ENCODE data around the gene CDH23. TPM values are rescaled to one million over a fixed set of nuclear protein-coding genes. Genes with fewer than 3 reads are reported as not detected.

CDH23 gene
- total RNA-seq, 1 experiment from 2014 or later, result 7.8 TPM

- H3K79me2 ChIP-seq (ENCODE audit: low read depth), result no peaks in the 10 kb centered on the region
- H3K4me1 ChIP-seq (replicated peaks; ENCODE audit: insufficient read depth), result no peaks in the 10 kb centered on the region
- TF ChIP-seq CTCF (conservative IDR thresholded peaks at IDR 0.05) (no peak), EZH2 (IDR thresholded peaks at IDR 0.05; ENCODE audit: low read depth) (no peak)
- no peaks in the 10 kb centered on the region for H4K20me1 ChIP-seq (ENCODE audit: insufficient read depth)
- H3K9me2 ChIP-seq (ENCODE audit: insufficient read depth), result no peaks in the 10 kb centered on the region
- no peaks in the 10 kb centered on the region for H3K9me3 ChIP-seq (ENCODE audit: insufficient read depth, low read depth)
- DNase-seq, result no peak
- ChIA-PET CTCF (interaction anchor here (0.7 kb wide), 1 partner anchor 15 kb away, joined by 3 read pairs; no protein-coding TSS in a partner anchor), POLR2A (ENCODE audit: unreplicated experiment) (no interaction called here)
- no peak overlapping the region for H3K4me2 ChIP-seq
- no TSS peak for BruUV-seq (replicated peaks)
- no peak overlapping the region for H2AFZ ChIP-seq
- intact Hi-C loops (cut with micrococcal nuclease; ENCODE audit: unreplicated experiment), result no loop called here
- H3F3A ChIP-seq (ENCODE audit: insufficient read depth, low read depth), result no peaks in the 10 kb centered on the region
- no peak overlapping the region for H3K27ac ChIP-seq
- H3K36me3 ChIP-seq (ENCODE audit: low read depth), result no peaks in the 10 kb centered on the region
- no peak overlapping the region for H3K4me3 ChIP-seq
- no peaks in the 10 kb centered on the region for H3K27me3 ChIP-seq (ENCODE audit: insufficient read depth, low read depth)
These were observed 183.7 kb downstream of the CDH23 start for GRCh38 chr10:71580415-71580814.

- Histone ChIP-seq H3K27ac (no peak overlapping the region), H3F3A (ENCODE audit: insufficient read depth, low read depth) (no peaks in the 10 kb centered on the region), H3K27me3 (ENCODE audit: insufficient read depth, low read depth) (no peaks in the 10 kb centered on the region), H3K36me3 (ENCODE audit: low read depth) (no peaks in the 10 kb centered on the region), H3K9me2 (ENCODE audit: insufficient read depth) (no peaks in the 10 kb centered on the region), H4K20me1 (ENCODE audit: insufficient read depth) (no peaks in the 10 kb centered on the region), H3K79me2 (ENCODE audit: low read depth) (no peaks in the 10 kb centered on the region), H2AFZ (no peak overlapping the region), H3K4me2 (no peak overlapping the region), H3K9me3 (ENCODE audit: insufficient read depth, low read depth) (no peaks in the 10 kb centered on the region), H3K4me1 (replicated peaks; ENCODE audit: insufficient read depth) (no peaks in the 10 kb centered on the region), H3K4me3 (no peak overlapping the region)
- ChIA-PET CTCF (no interaction called here), POLR2A (ENCODE audit: unreplicated experiment) (no interaction called here)
- TF ChIP-seq CTCF (conservative IDR thresholded peaks at IDR 0.05) (no peak), EZH2 (IDR thresholded peaks at IDR 0.05; ENCODE audit: low read depth) (no peak)
- intact Hi-C loops (cut with micrococcal nuclease; ENCODE audit: unreplicated experiment), result no loop called here
- no TSS peak for BruUV-seq (replicated peaks)
- DNase-seq, result no peak
These were observed 184.2 kb downstream of the CDH23 start for GRCh38 chr10:71580926-71581325.

- H3K27ac ChIP-seq, result no peak overlapping the region
- no peaks in the 10 kb centered on the region for H3K4me1 ChIP-seq (replicated peaks; ENCODE audit: insufficient read depth)
- intact Hi-C loops (cut with micrococcal nuclease; ENCODE audit: unreplicated experiment), result no loop called here
- H3K27me3 ChIP-seq (ENCODE audit: insufficient read depth, low read depth), result no peaks in the 10 kb centered on the region
- no peaks in the 10 kb centered on the region for H3K9me2 ChIP-seq (ENCODE audit: insufficient read depth)
- H3K4me3 ChIP-seq, result no peak overlapping the region
- no peaks in the 10 kb centered on the region for H3K36me3 ChIP-seq (ENCODE audit: low read depth)
- ChIA-PET CTCF (no interaction called here), POLR2A (ENCODE audit: unreplicated experiment) (no interaction called here)
- BruUV-seq (replicated peaks), result no TSS peak
- no peak for DNase-seq
- H3K9me3 ChIP-seq (ENCODE audit: insufficient read depth, low read depth), result no peaks in the 10 kb centered on the region
- no peaks in the 10 kb centered on the region for H4K20me1 ChIP-seq (ENCODE audit: insufficient read depth)
- H2AFZ ChIP-seq, result no peak overlapping the region
- H3K4me2 ChIP-seq, result no peak overlapping the region
- TF ChIP-seq CTCF (conservative IDR thresholded peaks at IDR 0.05) (no peak), EZH2 (IDR thresholded peaks at IDR 0.05; ENCODE audit: low read depth) (no peak)
- no peaks in the 10 kb centered on the region for H3F3A ChIP-seq (ENCODE audit: insufficient read depth, low read depth)
- no peaks in the 10 kb centered on the region for H3K79me2 ChIP-seq (ENCODE audit: low read depth)
These were observed 184.7 kb downstream of the CDH23 start for GRCh38 chr10:71581376-71581775.
